Activated T-cell treated with anti-CD3 and anti-CD28 coated beads, Interleukin-2, amount 50 U/mL, for 48 hours (primary cell): ENCODE results near the gene BCKDHB.

Experiments
- DNase-seq, 2 experiments: peaks; one replicate each; pipeline ENCODE4 v3.0.0-alpha.2; 2020

Gene BCKDHB

GRCh38 chr6:80338201-80338836 is 231.8 kb downstream of the BCKDHB start:
- DNase-seq: peak; percentile 70 to 74

GRCh38 chr6:80339421-80339820 is 232.9 kb downstream of the BCKDHB start:
- DNase-seq: no peak

- no peak for DNase-seq
These were observed 233.8 kb downstream of the BCKDHB start for GRCh38 chr6:80340280-80340679.

- no peak for DNase-seq
These were observed 234.2 kb downstream of the BCKDHB start for GRCh38 chr6:80340686-80341085.

GRCh38 chr6:80341330-80341729 is 234.9 kb downstream of the BCKDHB start:
- no peak for DNase-seq

- DNase-seq: no peak
These were observed 237.0 kb downstream of the BCKDHB start for GRCh38 chr6:80343511-80343910.

- DNase-seq: no peak
These were observed 240.6 kb downstream of the BCKDHB start for GRCh38 chr6:80347101-80347500.

- DNase-seq: no peak
These were observed 241.8 kb downstream of the BCKDHB start for GRCh38 chr6:80348263-80348662.

- no peak for DNase-seq
These were observed 249.5 kb downstream of the BCKDHB start for GRCh38 chr6:80356000-80356399.

- no peak for DNase-seq
These were observed 250.1 kb downstream of the BCKDHB start for GRCh38 chr6:80356545-80356944.

GRCh38 chr6:80357081-80357480 is 250.6 kb downstream of the BCKDHB start:
- DNase-seq: no peak

GRCh38 chr6:80357674-80358073 is 251.2 kb downstream of the BCKDHB start:
- DNase-seq: no peak

- no peak for DNase-seq
These were observed 257.1 kb downstream of the BCKDHB start for GRCh38 chr6:80363501-80364122.

- DNase-seq: no peak
These were observed 257.7 kb downstream of the BCKDHB start for GRCh38 chr6:80364149-80364548.

GRCh38 chr6:80366051-80366450 is 259.6 kb downstream of the BCKDHB start:
- DNase-seq: no peak

- DNase-seq: no peak
These were observed 260.2 kb downstream of the BCKDHB start for GRCh38 chr6:80366714-80367113.

GRCh38 chr6:80376411-80376810 is 269.9 kb downstream of the BCKDHB start:
- no peak for DNase-seq

GRCh38 chr6:80380566-80380965 is 274.1 kb downstream of the BCKDHB start:
- DNase-seq: no peak

- no peak for DNase-seq
These were observed 276.3 kb downstream of the BCKDHB start for GRCh38 chr6:80382811-80383210.

GRCh38 chr6:80388507-80388906 is 282.0 kb downstream of the BCKDHB start:
- no peak for DNase-seq
